A549 (cell line): Measurements from ENCODE around the gene TP53RK.

ENCODE experiments used
- CEBPB ChIP-seq, 2 experiments: fragments of >200 bp in 1 of 2; sonication (Bioruptor Twin) in 1 of 2; formaldehyde crosslinking in 1 of 2; IDR thresholded peaks; 2 replicates each; pipeline ENCODE4 v1.6.1; 2012 to 2016
- CTCF ChIP-seq: fragments of >200 bp; sonication (Bioruptor Twin); formaldehyde crosslinking; IDR thresholded peaks from 3 replicates; pipeline ENCODE4 v1.5.1; 2016
- ELK1 ChIP-seq: fragments of 150-350 bp; IDR thresholded peaks from 2 replicates; pipeline ENCODE4 v1.6.1; 2014; ENCODE audit warnings: low read depth, mild to moderate bottlenecking, low read length
- EP300 ChIP-seq, 2 experiments: fragments of >200 bp; sonication (Bioruptor Twin); formaldehyde crosslinking; IDR thresholded peaks; 2 replicates in 1 of 2; 3 replicates in 1 of 2; pipeline ENCODE4 v1.6.1; 2016 to 2017
- HDAC2 ChIP-seq: fragments of 200-600 bp; sonication (generic); IDR thresholded peaks from 2 replicates; pipeline ENCODE4 v1.6.1; 2016
- HMGXB4 ChIP-seq: fragments of 250-450 bp; sonication (Bioruptor Pico); IDR thresholded peaks from 2 replicates; pipeline ENCODE4 v1.5.0; 2021; ENCODE audit warnings: mild to moderate bottlenecking, moderate library complexity, borderline replicate concordance
- JUNB ChIP-seq: fragments of >200 bp; sonication (Bioruptor Twin); formaldehyde crosslinking; IDR thresholded peaks from 2 replicates; pipeline ENCODE4 v1.6.1; 2016
- MAX ChIP-seq: IDR thresholded peaks from 2 replicates; pipeline ENCODE4 v1.6.1; 2012
- NR3C1 ChIP-seq: fragments of >200 bp; sonication (Bioruptor Twin); formaldehyde crosslinking; IDR thresholded peaks from 3 replicates; pipeline ENCODE4 v1.6.1; 2017
- PHF8 ChIP-seq: fragments of 200-600 bp; sonication (generic); IDR thresholded peaks from 2 replicates; pipeline ENCODE4 v1.6.1; 2016; ENCODE audit warnings: low read depth, mild to moderate bottlenecking, antibody characterized with exemption, moderate library complexity, borderline replicate concordance
- POLR2A ChIP-seq: IDR thresholded peaks from 2 replicates; pipeline ENCODE4 v1.6.1; 2012; ENCODE audit warnings: mild to moderate bottlenecking, low read length
- REST ChIP-seq: fragments of 200-600 bp; sonication (generic); IDR thresholded peaks from 2 replicates; pipeline ENCODE4 v1.6.1; 2016; ENCODE audit warnings: antibody characterized with exemption, mild to moderate bottlenecking, moderate library complexity
- SMC3 ChIP-seq: fragments of >200 bp; sonication (Bioruptor Twin); formaldehyde crosslinking; IDR thresholded peaks from 3 replicates; pipeline ENCODE4 v1.6.1; 2018; ENCODE audit warnings: inconsistent platforms
- USF2 ChIP-seq: fragments of 450-650 bp; IDR thresholded peaks from 2 replicates; pipeline ENCODE4 v1.6.1; 2014; ENCODE audit warnings: antibody characterized with exemption

- TF ChIP-seq CTCF (no peak), MAX (no peak), EP300 (IDR thresholded peaks at IDR 0.05) (no peak), JUNB (no peak), POLR2A (no peak), NR3C1 (no peak), SMC3 (no peak), CEBPB (IDR thresholded peaks at IDR 0.05) (no peak), ELK1 (no peak), USF2 (no peak), REST (no peak), HMGXB4 (CRISPR knock-in tag) (no peak), PHF8 (no peak), HDAC2 (no peak)
Observed at GRCh38 chr20:46650575-46651090, 38.6 kb downstream of the TP53RK start.
